Fibroblast of lung (primary cell): ENCODE measurements around the gene GABRB2. TPM values are rescaled to one million over a fixed set of nuclear protein-coding genes. Genes with fewer than 3 reads are reported as not detected.
"Not testable (repeated sequence)": the region's sequence is repeated elsewhere in the genome, so short reads cannot be mapped to it uniquely, and the experiment has no call there.

Experiments used
- DNase-seq, 2 donors: peaks; one replicate each; pipeline versions ENCODE4 v3.0.0 to v3.0.0-alpha.2; 2010; ENCODE audit warnings: low read depth in 2 of 2
- H2AFZ ChIP-seq: 2 replicates; pipeline ENCODE4 v1.5.1; 2012; ENCODE audit warnings: low read length, control low read depth, inconsistent platforms
- H3K27ac ChIP-seq: 2 replicates; pipeline ENCODE4 v1.5.1; 2011; ENCODE audit warnings: low read length, control low read depth; ENCODE audit not compliant: insufficient read depth
- H3K27me3 ChIP-seq: 2 replicates; pipeline ENCODE4 v1.5.1; 2011; ENCODE audit warnings: mild to moderate bottlenecking, low read length; ENCODE audit not compliant: control insufficient read depth, insufficient read depth
- H3K36me3 ChIP-seq: 2 replicates; pipeline ENCODE4 v1.5.1; 2011; ENCODE audit warnings: low read length; ENCODE audit not compliant: control insufficient read depth, insufficient read depth
- H3K4me1 ChIP-seq: 2 replicates; pipeline ENCODE4 v1.5.1; 2011; ENCODE audit warnings: low read length; ENCODE audit not compliant: control insufficient read depth, insufficient read depth; ENCODE audit errors: extremely low read depth
- H3K4me2 ChIP-seq: 2 replicates; pipeline ENCODE4 v1.5.1; 2011; ENCODE audit warnings: low read length, control low read depth; ENCODE audit not compliant: insufficient read depth; ENCODE audit errors: extremely low read depth
- H3K4me3 ChIP-seq, 4 experiments: fragments of 200-600 bp in 1 of 4; sonication (generic) in 1 of 4; replicated peaks in 1 of 4; 2 replicates each; pipeline ENCODE4 v1.5.1; 2011 to 2016; ENCODE audit warnings: low read length in 4 of 4, low read depth in 3 of 4, mild to moderate bottlenecking in 3 of 4, control low read depth in 2 of 4, inconsistent platforms in 1 of 4, mixed read lengths in 1 of 4; ENCODE audit not compliant: insufficient read depth in 1 of 4; ENCODE audit errors: control extremely low read depth in 1 of 4
- H3K79me2 ChIP-seq: 2 replicates; pipeline ENCODE4 v1.5.1; 2012; ENCODE audit warnings: mild to moderate bottlenecking, low read length, inconsistent platforms; ENCODE audit not compliant: control insufficient read depth, insufficient read depth
- H3K9ac ChIP-seq: 2 replicates; pipeline ENCODE4 v1.5.1; 2011; ENCODE audit warnings: mild to moderate bottlenecking, low read length, control low read depth; ENCODE audit not compliant: insufficient read depth
- H3K9me3 ChIP-seq: 2 replicates; pipeline ENCODE4 v1.5.1; 2012; ENCODE audit warnings: low read depth, low read length; ENCODE audit not compliant: control insufficient read depth, insufficient read depth
- H4K20me1 ChIP-seq: 2 replicates; pipeline ENCODE4 v1.5.1; 2011; ENCODE audit warnings: low read length; ENCODE audit not compliant: control insufficient read depth, insufficient read depth; ENCODE audit errors: extremely low read depth
- CTCF ChIP-seq, 2 donors: IDR thresholded peaks in 1 of 2; conservative IDR thresholded peaks in 1 of 2; 1 replicate in 1 of 2; 2 replicates in 1 of 2; pipeline ENCODE4 v1.5.1; 2011 to 2012; ENCODE audit warnings: low read length in 2 of 2, control low read depth in 1 of 2, inconsistent platforms in 1 of 2, low read depth in 1 of 2, mild to moderate bottlenecking in 1 of 2
- EZH2 ChIP-seq: IDR thresholded peaks from 2 replicates; pipeline ENCODE4 v1.5.1; 2012; ENCODE audit warnings: low read length, control low read depth, mild to moderate bottlenecking; ENCODE audit errors: missing control alignments
- polyA plus RNA-seq, 2 donors: library from polyadenylated mRNA; depleted of rRNA in 1 of 2; stranded (reverse) in 1 of 2; unstranded in 1 of 2; fragments of >200 nt; gene quantifications; 2 replicates each; pipeline ENCODE4 v1.2.1, GENCODE V29; 2011 to 2012; ENCODE audit warnings: missing spikeins in 1 of 2
- total RNA-seq: library from RNA; depleted of rRNA; stranded (reverse); fragments of >200 nt; gene quantifications from 2 replicates; pipeline ENCODE4 v1.2.1, GENCODE V29; 2014

GABRB2 gene
- total and polyA plus RNA-seq, 2 donors (not counting 1 experiment from before 2014, with no cell fraction given), result under 0.01 to 0.01 TPM

GRCh38 chr5:161507591-161507990, 38.9 kb downstream of the GABRB2 start:
- Histone ChIP-seq H3K4me3 (no peak overlapping the region), H3K27ac (no peak overlapping the region), H2AFZ (no peak overlapping the region), H3K4me2 (no peak overlapping the region), H3K9me3 (no peaks in the 10 kb centered on the region), H3K79me2 (no peaks in the 10 kb centered on the region), H4K20me1 (no peaks in the 10 kb centered on the region), H3K27me3 (no peaks in the 10 kb centered on the region), H3K4me1 (no peaks in the 10 kb centered on the region), H3K36me3 (no peaks in the 10 kb centered on the region), H3K9ac (no peak overlapping the region)
- DNase-seq, result peak; percentile 0 to 3
- no peak for TF ChIP-seq CTCF (conservative IDR thresholded peaks at IDR 0.05 in 1 of 2, IDR thresholded peaks at IDR 0.05 in 1 of 2; ENCODE audit: low read depth in 1 of 2, low read length in 2 of 2)
- no peak for TF ChIP-seq EZH2

GRCh38 chr5:161505160-161505559, 41.4 kb downstream of the GABRB2 start:
- DNase-seq, H3K79me2 ChIP-seq, H3K9me3 ChIP-seq, H3K27ac ChIP-seq, H3K27me3 ChIP-seq, H3K4me3 ChIP-seq, H3K4me2 ChIP-seq, H4K20me1 ChIP-seq, H3K9ac ChIP-seq, H2AFZ ChIP-seq, H3K36me3 ChIP-seq, H3K4me1 ChIP-seq: not testable (repeated sequence)

DNA sequence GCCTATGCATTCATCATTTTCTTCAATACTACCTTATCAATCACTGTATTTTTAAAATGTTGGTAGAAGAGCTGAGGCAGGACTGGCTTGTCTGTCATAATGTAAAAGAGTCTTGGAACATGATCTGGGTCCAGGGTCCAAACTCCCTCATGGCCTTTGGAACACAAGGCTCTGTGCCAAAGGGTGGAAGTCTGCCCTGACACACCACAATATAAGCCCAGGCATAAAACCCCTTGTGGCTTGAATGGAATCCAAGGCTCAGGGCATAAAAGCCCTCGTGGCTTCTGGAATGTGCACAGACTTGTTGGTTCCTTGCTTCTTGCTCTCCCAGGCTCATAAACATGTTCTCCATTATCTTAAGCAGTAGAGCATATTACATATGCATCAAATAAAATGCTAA, 48.0 kb downstream of the GABRB2 start:
- Histone ChIP-seq H3K36me3 (no peaks in the 10 kb centered on the region), H3K4me2 (no peak overlapping the region), H3K79me2 (no peaks in the 10 kb centered on the region), H3K9ac (no peak overlapping the region), H3K27ac (no peak overlapping the region), H4K20me1 (no peaks in the 10 kb centered on the region), H2AFZ (no peak overlapping the region), H3K27me3 (no peaks in the 10 kb centered on the region), H3K9me3 (no peaks in the 10 kb centered on the region), H3K4me3 (no peak overlapping the region), H3K4me1 (no peaks in the 10 kb centered on the region)
- DNase-seq, result no peak
- TF ChIP-seq EZH2 (no peak), CTCF (conservative IDR thresholded peaks at IDR 0.05 in 1 of 2, IDR thresholded peaks at IDR 0.05 in 1 of 2; ENCODE audit: low read depth in 1 of 2, low read length in 2 of 2) (no peak)
